Stomach (tissue), 4 donors: ENCODE results near the gene TBC1D5.

Experiments used
- CTCF ChIP-seq, 7 experiments: fragments of 450-650 bp in 4 of 7; fragments of 200-600 bp in 3 of 7; sonication (generic) in 3 of 7; IDR thresholded peaks; one replicate each; pipeline ENCODE4 v1.5.1; 2016 to 2019; ENCODE audit warnings: antibody characterized with exemption in 7 of 7, control low read depth in 2 of 7, mild to moderate bottlenecking in 1 of 7
- POLR2A ChIP-seq, 4 donors: fragments of 450-650 bp; IDR thresholded peaks; one replicate each; pipeline ENCODE4 v1.6.1; 2016; ENCODE audit warnings: antibody characterized with exemption in 4 of 4, control low read depth in 2 of 4, mild to moderate bottlenecking in 1 of 4, moderate library complexity in 1 of 4

- TF ChIP-seq CTCF (IDR thresholded peaks at IDR 0.05) (no peak), POLR2A (IDR thresholded peaks at IDR 0.05) (no peak)
Measured at GRCh38 chr3:17501745-17502144, 240.7 kb downstream of the TBC1D5 start.
